Transverse colon (tissue), 4 donors: ENCODE data around the gene HNRNPH2. TPM values are rescaled to one million over a fixed set of nuclear protein-coding genes. Genes with fewer than 3 reads are reported as not detected.

Source experiments
- DNase-seq: peaks from one replicate; pipeline ENCODE4 v3.0.0-alpha.2; 2019
- H3K27ac ChIP-seq, 4 donors: fragments of 200-600 bp; sonication (generic); 2 replicates each; pipeline ENCODE4 v1.5.1; 2016 to 2018; ENCODE audit warnings: inconsistent platforms in 4 of 4
- H3K27me3 ChIP-seq: fragments of 200-600 bp; sonication (generic); 2 replicates; pipeline ENCODE4 v1.5.1; 2017; ENCODE audit warnings: inconsistent platforms
- H3K36me3 ChIP-seq, 4 donors: fragments of 200-600 bp; sonication (generic); 2 replicates each; pipeline ENCODE4 v1.5.1; 2017 to 2019; ENCODE audit warnings: inconsistent platforms in 4 of 4
- H3K4me1 ChIP-seq, 4 donors: fragments of 200-600 bp; sonication (generic); 2 replicates each; pipeline ENCODE4 v1.5.1; 2017 to 2020; ENCODE audit warnings: inconsistent platforms in 4 of 4
- H3K4me3 ChIP-seq, 4 donors: fragments of 200-600 bp; sonication (generic); 1 replicate in 1 of 4; 2 replicates in 3 of 4; pipeline versions ENCODE4 v1.5.1 to v1.6.1; 2017 to 2019; ENCODE audit warnings: inconsistent platforms in 4 of 4
- H3K9me3 ChIP-seq, 2 donors: fragments of 200-600 bp; sonication (generic); 2 replicates each; pipeline ENCODE4 v1.5.1; 2017 to 2019; ENCODE audit warnings: inconsistent platforms in 2 of 2
- EP300 ChIP-seq: sonication (generic); formaldehyde crosslinking; IDR thresholded peaks from one replicate; pipeline ENCODE4 v1.6.1; 2017; ENCODE audit warnings: antibody characterized with exemption, low read depth
- POLR2A ChIP-seq: fragments of 450-650 bp; IDR thresholded peaks from one replicate; pipeline ENCODE4 v1.6.1; 2016; ENCODE audit warnings: antibody characterized with exemption, mild to moderate bottlenecking, moderate library complexity
- POLR2AphosphoS5 ChIP-seq, 3 donors: sonication (generic); formaldehyde crosslinking; IDR thresholded peaks; one replicate each; pipeline ENCODE4 v1.6.1; 2016; ENCODE audit warnings: antibody characterized with exemption in 3 of 3
- WGBS, 2 donors: methylation state at CpG; one replicate each; pipeline ENCODE4 v1.1.5; 2018; ENCODE audit warnings: low coverage in 1 of 2; 5-methylcytosine and 5-hydroxymethylcytosine counted together
- in situ Hi-C, 4 donors: fragments of 200-750 bp; cut with MboI; loops; one replicate each; pipeline versions ENCODE4 v1.15.0 to v1.15.1; 2017; ENCODE audit warnings: low sequenced_read_pairs in 3 of 4, low pct_ligation_motif_present in 1 of 4, low pct_unique_long_range_greater_than_20kb in 1 of 4
- intact Hi-C: fragments of 100-400 bp; cut with DNase I; formaldehyde crosslinking; loops from one replicate; pipeline ENCODE4 v1.15.1; 2023; ENCODE audit warnings: low total_unique reads
- total RNA-seq, 4 donors: library from RNA; depleted of rRNA; stranded (reverse); fragments of >200 nt; gene quantifications; one replicate each; pipeline ENCODE4 v1.1.0, GENCODE V29; 2016
- TF ChIP-seq, protein P1 (sequence below), 5 experiments: fragments of 200-600 bp in 3 of 5; fragments of 450-650 bp in 2 of 5; sonication (generic) in 3 of 5; IDR thresholded peaks; 1 replicate in 2 of 5; 2 replicates in 3 of 5; pipeline ENCODE4 v1.5.1; 2016 to 2017; ENCODE audit warnings: antibody characterized with exemption in 5 of 5, inconsistent platforms in 3 of 5, mild to moderate bottlenecking in 2 of 5, moderate library complexity in 1 of 5

The HNRNPH2 gene
- total RNA-seq, 4 donors from 2014 or later = 9.7 to 46.1 (median 33.2) TPM

DNA sequence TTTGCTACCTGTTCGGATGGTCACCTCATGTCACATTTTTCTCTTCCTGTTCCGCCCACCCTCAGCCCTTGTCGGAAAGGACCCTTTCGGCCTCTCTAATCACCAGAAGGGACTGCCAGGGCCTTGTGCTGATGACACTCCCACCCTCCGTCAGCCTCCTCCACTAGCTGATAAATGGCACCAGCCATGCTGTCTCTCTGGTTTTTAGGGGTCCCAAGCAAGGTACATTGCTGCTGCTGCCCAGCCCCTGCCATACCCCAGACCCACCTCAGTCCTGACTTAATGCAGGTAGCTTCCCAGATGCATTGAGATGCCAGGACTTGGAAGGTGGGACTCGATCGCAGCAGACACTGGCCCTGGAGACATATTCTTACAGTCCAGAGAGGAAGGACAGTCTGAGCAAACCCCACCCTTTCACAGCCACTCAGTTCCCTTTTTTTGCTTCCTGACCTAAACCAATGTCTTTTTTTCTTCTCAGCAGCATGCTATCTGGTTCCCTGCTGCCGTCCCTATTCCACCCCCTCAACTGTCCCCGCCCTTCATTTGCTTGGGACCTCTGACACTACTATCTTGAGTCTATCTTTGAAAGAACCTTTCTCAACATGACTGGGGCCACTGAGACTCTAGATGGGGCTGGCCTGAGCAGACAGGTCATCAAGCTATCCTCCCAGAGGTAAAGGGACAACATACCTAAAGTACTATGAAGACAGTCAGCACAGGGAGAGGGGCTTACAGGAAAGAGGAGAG lies 22.1 kb upstream of the HNRNPH2 start, which contains the start of gene BTK:
TSS of gene BTK (minus strand) at position 397 of the 747 bp plus-strand sequence. CDS start 10,907 bp downstream, outside the sequence.
- WGBS, 2 donors = 73 to 79% methylated on average over 4 to 9 of the region's 9 CpGs
- no peak for TF ChIP-seq EP300
- no peak for TF ChIP-seq POLR2A
- peak in 1 of 3 donors; percentile 22 for TF ChIP-seq POLR2AphosphoS5 (IDR thresholded peaks at IDR 0.05)
- H3K27me3 ChIP-seq = no peaks in the 10 kb centered on the region
- H3K4me3 ChIP-seq = no peak within 1 kb of the TSS
- no peaks in the 10 kb centered on the region for H3K4me1 ChIP-seq
- peak; percentile 31 for DNase-seq
- in situ Hi-C loops = no loop called here
- H3K36me3 ChIP-seq = no peaks in the 10 kb centered on the region
- H3K27ac ChIP-seq = peak within 1 kb of the TSS in 3 of 4 donors; percentile 18 to 59 (median 35)
- intact Hi-C loops = no loop called here
- H3K9me3 ChIP-seq = no peaks in the 10 kb centered on the region

DNA sequence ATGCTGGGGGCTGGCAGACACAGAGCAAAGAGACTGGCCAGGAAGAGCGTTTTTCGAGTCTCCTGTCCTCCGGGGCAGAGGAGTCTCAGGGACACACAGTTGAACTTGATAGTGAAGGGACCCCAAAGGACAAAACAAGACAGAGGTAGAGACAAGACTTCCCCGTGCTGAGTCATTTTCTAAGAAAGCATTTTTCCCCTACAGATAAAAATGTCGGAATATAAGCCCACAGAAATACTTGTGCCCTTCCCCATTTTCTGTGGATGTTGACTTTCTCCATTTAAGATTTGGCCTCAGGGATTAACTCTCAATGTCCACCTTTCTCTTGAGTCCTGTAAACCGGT lies 21.5 kb upstream of the HNRNPH2 start:
- peak overlapping the region in 1 of 4 donors; percentile 41 for H3K27ac ChIP-seq

DNA sequence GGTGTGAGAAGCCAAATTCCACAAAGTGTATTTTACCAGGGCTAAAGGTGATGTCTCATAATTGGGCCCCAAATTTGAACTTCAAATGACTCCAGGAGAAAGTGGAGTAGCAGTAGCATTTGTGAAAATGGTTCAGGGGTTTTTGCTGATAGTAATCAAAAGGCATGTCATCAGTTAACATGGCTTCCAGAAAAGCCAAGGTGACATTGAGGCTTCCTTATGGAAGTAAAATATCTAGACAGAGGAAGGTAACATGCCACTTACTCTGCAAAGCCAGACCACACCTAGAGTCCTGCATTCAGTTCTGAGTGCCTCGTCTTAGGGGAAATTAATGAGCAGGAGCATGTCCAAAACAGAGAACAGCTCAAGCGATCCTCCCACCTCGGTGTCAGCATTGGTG lies 19.4 kb upstream of the HNRNPH2 start:
- no peak overlapping the region for H3K4me3 ChIP-seq
- no peak for DNase-seq
- no peak overlapping the region for H3K27ac ChIP-seq
- no peaks in the 10 kb centered on the region for H3K36me3 ChIP-seq
- intact Hi-C loops = no loop called here
- in situ Hi-C loops = no loop called here
- WGBS, 2 donors = 84% methylated on average over 3 of the region's 3 CpGs; no CpG with 5 or more reads in 1 of the 2 donors
- no peaks in the 10 kb centered on the region for H3K9me3 ChIP-seq
- peaks cover 0 to 13% (median 0%) of the 10 kb centered on the region in 4 donors for H3K4me1 ChIP-seq
- H3K27me3 ChIP-seq = no peaks in the 10 kb centered on the region
- TF ChIP-seq EP300 = no peak
- TF ChIP-seq POLR2AphosphoS5 (IDR thresholded peaks at IDR 0.05) = no peak
- TF ChIP-seq, protein P1, sequence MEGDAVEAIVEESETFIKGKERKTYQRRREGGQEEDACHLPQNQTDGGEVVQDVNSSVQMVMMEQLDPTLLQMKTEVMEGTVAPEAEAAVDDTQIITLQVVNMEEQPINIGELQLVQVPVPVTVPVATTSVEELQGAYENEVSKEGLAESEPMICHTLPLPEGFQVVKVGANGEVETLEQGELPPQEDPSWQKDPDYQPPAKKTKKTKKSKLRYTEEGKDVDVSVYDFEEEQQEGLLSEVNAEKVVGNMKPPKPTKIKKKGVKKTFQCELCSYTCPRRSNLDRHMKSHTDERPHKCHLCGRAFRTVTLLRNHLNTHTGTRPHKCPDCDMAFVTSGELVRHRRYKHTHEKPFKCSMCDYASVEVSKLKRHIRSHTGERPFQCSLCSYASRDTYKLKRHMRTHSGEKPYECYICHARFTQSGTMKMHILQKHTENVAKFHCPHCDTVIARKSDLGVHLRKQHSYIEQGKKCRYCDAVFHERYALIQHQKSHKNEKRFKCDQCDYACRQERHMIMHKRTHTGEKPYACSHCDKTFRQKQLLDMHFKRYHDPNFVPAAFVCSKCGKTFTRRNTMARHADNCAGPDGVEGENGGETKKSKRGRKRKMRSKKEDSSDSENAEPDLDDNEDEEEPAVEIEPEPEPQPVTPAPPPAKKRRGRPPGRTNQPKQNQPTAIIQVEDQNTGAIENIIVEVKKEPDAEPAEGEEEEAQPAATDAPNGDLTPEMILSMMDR (IDR thresholded peaks at IDR 0.05) = no peak
- no peak for TF ChIP-seq POLR2A

More for the DNA sequence above, 21.5 kb upstream of the HNRNPH2 start:
- 74 to 87% methylated on average over 5 to 6 of the region's 6 CpGs for WGBS, 2 donors
- Histone ChIP-seq H3K4me3 (no peak overlapping the region), H3K27me3 (no peaks in the 10 kb centered on the region), H3K36me3 (no peaks in the 10 kb centered on the region), H3K4me1 (no peaks in the 10 kb centered on the region), H3K9me3 (no peaks in the 10 kb centered on the region)
- no peak for DNase-seq
- in situ Hi-C loops (no loop called here), intact Hi-C loops (no loop called here)
- TF ChIP-seq POLR2A (no peak), EP300 (no peak)

DNA sequence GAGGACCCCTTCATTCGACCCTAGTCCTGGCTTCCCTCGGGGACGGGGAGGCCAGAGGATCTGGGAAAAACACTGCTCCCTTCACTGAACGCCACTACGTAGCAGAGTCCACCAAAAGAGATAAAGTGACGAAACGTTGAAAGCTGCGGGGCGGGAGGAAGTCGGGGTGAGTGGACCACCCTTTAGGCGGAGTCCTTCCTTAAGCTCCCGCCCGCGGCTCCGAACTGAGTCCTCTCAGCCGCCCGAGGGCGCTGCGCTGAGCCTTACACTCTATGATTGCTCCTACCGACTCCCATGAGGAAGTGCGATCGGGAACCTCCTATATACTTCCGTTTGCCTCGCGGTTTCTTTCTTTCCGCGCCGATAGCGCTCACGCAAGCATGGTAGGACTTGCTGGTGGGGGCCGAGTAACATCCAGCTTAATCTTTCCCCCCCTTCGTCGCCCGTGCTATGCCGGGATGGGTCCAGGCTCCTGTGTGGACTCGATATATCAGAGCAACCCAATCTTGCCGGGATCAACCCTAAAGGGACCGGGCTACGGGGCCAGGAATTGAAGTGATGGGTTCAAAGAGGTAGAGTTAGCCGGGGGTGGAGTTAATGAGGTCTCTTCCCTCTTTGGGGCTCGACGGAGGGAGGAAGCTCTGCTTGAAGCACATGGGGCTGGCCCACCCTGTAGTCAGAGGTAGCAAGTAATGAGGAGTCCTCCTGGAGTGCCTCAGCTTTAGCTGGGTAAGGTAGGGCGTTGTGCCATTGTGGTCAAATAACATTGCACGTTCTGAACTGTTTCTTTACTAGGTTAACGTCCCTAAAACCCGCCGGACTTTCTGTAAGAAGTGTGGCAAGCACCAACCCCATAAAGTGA lies 17.1 kb upstream of the HNRNPH2 start, which contains the start of gene RPL36A:
TSS of gene RPL36A (plus strand) at position 348 of the 862 bp plus-strand sequence. CDS start at position 381, 33 bp downstream.
- intact Hi-C loops = no loop called here

More for the DNA sequence above, 17.1 kb upstream of the HNRNPH2 start, which contains the start of gene RPL36A:
- peak; percentile 91 to 97 (median 96) for TF ChIP-seq POLR2AphosphoS5 (IDR thresholded peaks at IDR 0.05)
- TF ChIP-seq POLR2A = peak; percentile 90
- no peak for TF ChIP-seq EP300
- TF ChIP-seq, protein P1 (IDR thresholded peaks at IDR 0.05) = peak; percentile 52 to 69 (median 61)
- Histone ChIP-seq H3K9me3 (no peaks in the 10 kb centered on the region), H3K27me3 (no peaks in the 10 kb centered on the region), H3K27ac (peak within 1 kb of the TSS; percentile 65 to 88 (median 79)), H3K4me1 (peaks cover 0 to 13% (median 0%) of the 10 kb centered on the region in 4 donors), H3K36me3 (no peaks in the 10 kb centered on the region), H3K4me3 (peak within 1 kb of the TSS; percentile 19 to 61 (median 43))
- peak; percentile 88 for DNase-seq
- WGBS, 2 donors = 37% methylated on average over 36 of the region's 47 CpGs; no CpG with 5 or more reads in 1 of the 2 donors
- in situ Hi-C loops = no loop called here
